ENCODE data around the gene NKG7.

NKG7 gene

DNA sequence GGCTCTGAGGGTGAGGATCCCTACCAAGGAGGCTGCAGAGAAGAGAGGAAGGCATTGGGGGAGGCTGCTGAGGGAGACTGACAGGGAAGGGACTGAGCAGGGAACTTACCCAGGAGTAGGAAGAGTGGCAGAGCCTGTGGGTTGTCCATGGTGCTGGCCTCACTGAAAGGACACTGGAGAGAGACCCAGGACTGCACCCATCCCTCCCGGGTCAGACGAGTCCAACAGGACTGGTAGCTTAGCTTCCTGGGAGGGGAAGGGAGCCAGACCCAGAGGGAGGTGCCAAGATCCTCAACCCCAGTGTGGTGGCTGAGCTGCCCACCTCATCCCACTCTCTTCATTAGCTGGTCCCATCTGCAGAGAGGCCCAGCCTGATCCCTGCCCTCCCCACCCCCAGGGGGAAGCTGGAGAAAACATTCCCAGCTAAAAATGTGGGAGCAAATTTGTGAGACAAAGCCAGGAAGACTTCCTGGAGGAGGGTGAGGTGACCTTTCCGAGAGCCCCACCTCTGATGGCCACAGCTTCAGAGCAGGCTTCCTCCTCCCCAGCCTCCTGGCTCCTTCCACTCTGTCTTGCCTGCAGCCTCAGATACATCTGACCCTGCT lies 30.4 kb downstream of the NKG7 start, which contains the start of gene VSIG10L:
Gene VSIG10L, minus strand, starts transcription at position 164 of the 605 bp plus-strand sequence. Its CDS starts 15 bp downstream, at position 149.
- Histone ChIP-seq H3K4me3 (replicated peaks; ENCODE audit: low read depth, low read length) (no peak within 1 kb of the TSS), H3K27me3 (replicated peaks; ENCODE audit: control insufficient read depth, insufficient read depth, low read length) (no peaks in the 10 kb centered on the region), H3K36me3 (ENCODE audit: control insufficient read depth, insufficient read depth, low read length) (peaks cover 9% of the 10 kb centered on the region)
- DNase-seq (ENCODE audit: extremely low read depth, insufficient read length) = no peak
- TF ChIP-seq, protein P1, sequence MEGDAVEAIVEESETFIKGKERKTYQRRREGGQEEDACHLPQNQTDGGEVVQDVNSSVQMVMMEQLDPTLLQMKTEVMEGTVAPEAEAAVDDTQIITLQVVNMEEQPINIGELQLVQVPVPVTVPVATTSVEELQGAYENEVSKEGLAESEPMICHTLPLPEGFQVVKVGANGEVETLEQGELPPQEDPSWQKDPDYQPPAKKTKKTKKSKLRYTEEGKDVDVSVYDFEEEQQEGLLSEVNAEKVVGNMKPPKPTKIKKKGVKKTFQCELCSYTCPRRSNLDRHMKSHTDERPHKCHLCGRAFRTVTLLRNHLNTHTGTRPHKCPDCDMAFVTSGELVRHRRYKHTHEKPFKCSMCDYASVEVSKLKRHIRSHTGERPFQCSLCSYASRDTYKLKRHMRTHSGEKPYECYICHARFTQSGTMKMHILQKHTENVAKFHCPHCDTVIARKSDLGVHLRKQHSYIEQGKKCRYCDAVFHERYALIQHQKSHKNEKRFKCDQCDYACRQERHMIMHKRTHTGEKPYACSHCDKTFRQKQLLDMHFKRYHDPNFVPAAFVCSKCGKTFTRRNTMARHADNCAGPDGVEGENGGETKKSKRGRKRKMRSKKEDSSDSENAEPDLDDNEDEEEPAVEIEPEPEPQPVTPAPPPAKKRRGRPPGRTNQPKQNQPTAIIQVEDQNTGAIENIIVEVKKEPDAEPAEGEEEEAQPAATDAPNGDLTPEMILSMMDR (IDR thresholded peaks at IDR 0.05; ENCODE audit: insufficient read depth, low read length, poor library complexity, severe bottlenecking) = no peak

DNA sequence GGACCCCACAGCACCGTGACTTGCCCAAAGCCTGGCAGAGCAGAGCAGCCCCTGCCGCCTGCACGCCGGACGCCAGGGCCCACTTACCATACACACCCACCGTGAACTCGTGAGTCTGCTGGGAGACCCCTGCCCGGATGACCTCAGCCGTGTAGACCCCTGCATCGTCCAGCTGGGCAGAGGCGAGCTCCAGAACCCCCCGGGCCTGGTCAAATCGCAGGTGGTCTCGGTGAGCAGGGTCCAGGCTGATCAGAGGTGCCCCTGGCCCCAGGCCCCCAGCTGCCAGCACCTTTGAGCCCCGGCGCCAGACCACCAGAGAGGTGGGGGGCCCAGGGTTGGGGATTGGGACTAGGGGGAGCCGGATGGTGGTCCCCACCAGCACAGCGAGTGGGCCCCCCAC lies 31.4 kb downstream of the NKG7 start:
- Histone ChIP-seq H3K4me3 (replicated peaks; ENCODE audit: low read depth, low read length) (no peak overlapping the region), H3K36me3 (ENCODE audit: control insufficient read depth, insufficient read depth, low read length) (peaks cover 3% of the 10 kb centered on the region; the same call in 1 of the 2 replicates), H3K27me3 (replicated peaks; ENCODE audit: control insufficient read depth, insufficient read depth, low read length) (no peaks in the 10 kb centered on the region)
- no peak for DNase-seq (ENCODE audit: extremely low read depth, insufficient read length)
- TF ChIP-seq, protein P1 (IDR thresholded peaks at IDR 0.05; ENCODE audit: insufficient read depth, low read length, poor library complexity, severe bottlenecking) = no peak

DNA sequence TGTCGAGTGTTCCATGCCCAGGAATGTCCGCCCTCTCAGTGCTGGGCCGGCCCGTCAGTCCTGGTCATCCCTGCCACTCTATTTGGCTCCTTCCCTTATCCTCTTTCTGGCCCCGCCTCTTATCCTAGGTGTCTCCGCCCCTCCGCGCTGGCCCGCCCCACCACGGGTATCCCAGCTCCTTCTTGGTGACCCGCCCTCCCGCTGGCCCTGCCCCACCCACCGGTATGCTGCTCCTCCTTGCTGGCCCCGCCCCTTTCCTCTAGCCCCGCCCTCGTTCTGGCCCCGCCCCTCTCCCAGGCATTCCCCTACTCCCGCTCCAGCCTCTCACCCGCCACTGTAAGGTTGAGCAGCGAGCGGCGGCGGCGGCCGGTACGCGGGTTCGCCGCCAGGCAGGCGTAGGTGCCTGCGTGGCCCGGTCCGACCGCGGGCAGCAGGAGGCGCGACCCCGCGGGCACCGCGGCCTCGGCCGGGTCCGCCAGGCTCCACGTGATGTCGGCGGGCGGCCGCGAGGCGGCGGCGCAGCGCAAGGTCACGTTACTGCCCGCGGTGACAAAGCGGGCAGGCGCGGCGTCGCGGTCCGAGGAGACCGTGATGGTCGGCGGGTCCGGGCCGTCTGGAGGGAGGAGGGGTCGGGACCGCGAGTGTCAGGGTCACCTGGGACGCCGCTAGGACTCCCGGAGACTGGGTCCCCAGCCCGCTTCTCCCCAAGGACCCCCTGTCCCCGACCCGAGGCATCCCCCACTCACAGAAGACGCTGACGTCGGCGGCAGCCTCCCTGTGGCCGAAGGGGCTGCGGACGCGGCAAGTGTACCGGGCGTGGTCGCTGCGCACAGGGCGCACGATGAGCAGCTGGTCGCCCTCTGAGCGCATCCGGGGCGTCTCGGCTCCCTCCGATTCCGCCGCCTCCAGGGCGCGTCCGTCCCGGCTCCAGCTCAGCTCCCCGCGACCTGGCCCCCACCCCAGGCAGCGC lies 32.5 kb downstream of the NKG7 start:
- TF ChIP-seq, protein P1 (IDR thresholded peaks at IDR 0.05; ENCODE audit: insufficient read depth, low read length, poor library complexity, severe bottlenecking) = peak; percentile 3
- Histone ChIP-seq H3K36me3 (ENCODE audit: control insufficient read depth, insufficient read depth, low read length) (no peaks in the 10 kb centered on the region), H3K4me3 (replicated peaks; ENCODE audit: low read depth, low read length) (peak overlapping the region; percentile 78), H3K27me3 (replicated peaks; ENCODE audit: control insufficient read depth, insufficient read depth, low read length) (no peaks in the 10 kb centered on the region)
- DNase-seq (ENCODE audit: extremely low read depth, insufficient read length) = peak; percentile 93

DNA sequence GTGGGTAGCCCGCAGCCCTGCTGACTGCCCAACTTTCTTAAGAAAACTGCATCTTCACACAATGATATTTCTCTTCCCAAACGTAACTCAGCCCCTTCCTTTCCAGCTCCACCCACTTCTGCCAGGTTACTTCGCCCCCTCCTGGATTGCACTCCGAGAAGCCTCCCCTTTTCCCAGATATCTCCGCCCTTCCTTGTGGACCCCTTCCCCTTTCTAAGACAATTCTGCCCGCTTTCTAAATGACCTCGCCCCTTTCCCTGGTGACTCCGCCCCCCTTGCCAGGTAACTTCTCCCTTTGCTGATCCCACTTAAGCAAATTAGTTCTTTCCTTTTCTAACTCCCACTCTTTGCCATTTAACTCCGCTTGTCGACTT lies 33.2 kb downstream of the NKG7 start:
- Histone ChIP-seq H3K36me3 (ENCODE audit: control insufficient read depth, insufficient read depth, low read length) (no peaks in the 10 kb centered on the region), H3K27me3 (replicated peaks; ENCODE audit: control insufficient read depth, insufficient read depth, low read length) (no peaks in the 10 kb centered on the region), H3K4me3 (replicated peaks; ENCODE audit: low read depth, low read length) (peak overlapping the region; percentile 78)
- TF ChIP-seq, protein P1 (IDR thresholded peaks at IDR 0.05; ENCODE audit: insufficient read depth, low read length, poor library complexity, severe bottlenecking) = no peak
- no peak for DNase-seq (ENCODE audit: extremely low read depth, insufficient read length)

DNA sequence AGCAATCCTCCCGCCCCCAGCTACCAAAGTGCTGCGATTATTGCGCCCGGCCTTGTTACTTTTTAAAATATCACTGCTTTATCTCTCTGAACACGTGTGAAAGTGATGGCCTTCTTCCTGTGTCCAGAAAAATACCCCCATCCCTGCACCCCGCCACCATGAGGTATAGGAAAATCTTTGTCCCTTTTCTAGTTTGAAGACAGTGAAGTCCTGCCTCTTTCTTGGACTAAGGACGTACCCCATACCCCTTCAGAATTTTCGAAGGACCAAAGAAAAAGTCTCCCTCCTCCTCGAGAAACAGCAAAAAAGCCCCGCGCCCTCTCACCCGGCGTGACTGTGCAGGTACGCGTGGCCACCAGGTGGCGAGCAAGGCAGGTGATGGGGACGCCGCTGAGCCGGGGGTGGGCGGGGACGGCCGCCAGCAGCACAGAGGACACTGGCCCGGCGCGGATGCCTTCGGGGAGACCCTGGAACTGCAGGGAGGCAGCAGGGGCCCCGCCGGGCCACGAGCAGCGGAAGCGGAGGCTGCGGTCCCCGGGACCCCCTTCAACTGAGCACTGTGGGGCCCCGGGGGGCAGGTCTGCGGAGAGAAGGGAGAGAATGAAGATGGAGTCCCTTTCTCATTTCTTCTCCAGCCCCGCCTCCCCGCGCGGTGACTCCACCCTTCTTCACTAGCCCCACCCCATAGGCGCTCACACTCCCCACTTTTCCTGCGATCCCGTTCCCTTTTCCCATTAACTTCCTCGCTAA lies 33.7 kb downstream of the NKG7 start:
- TF ChIP-seq, protein P1 (IDR thresholded peaks at IDR 0.05; ENCODE audit: insufficient read depth, low read length, poor library complexity, severe bottlenecking) = peak; percentile 92
- no peaks in the 10 kb centered on the region for H3K36me3 ChIP-seq (ENCODE audit: control insufficient read depth, insufficient read depth, low read length)
- peak overlapping the region; percentile 78 for H3K4me3 ChIP-seq (replicated peaks; ENCODE audit: low read depth, low read length)
- no peaks in the 10 kb centered on the region for H3K27me3 ChIP-seq (replicated peaks; ENCODE audit: control insufficient read depth, insufficient read depth, low read length)
- peak; percentile 88 for DNase-seq (ENCODE audit: extremely low read depth, insufficient read length)
